HG03139 (cell line): Measurements from ENCODE around the gene BHLHE23.
"Not testable (repeated sequence)": the region's sequence is repeated elsewhere in the genome, so short reads cannot be mapped to it uniquely, and the experiment has no call there.

Source experiments
- ATAC-seq: cut with Tn5 transposase; IDR thresholded peaks from one replicate; pipeline ENCODE4 v1.9.1; 2021; ENCODE audit not compliant: unreplicated experiment

BHLHE23 gene

GRCh38 chr20:63043348-63044203, 36.8 kb upstream of the BHLHE23 start:
- no peak for ATAC-seq

DNA sequence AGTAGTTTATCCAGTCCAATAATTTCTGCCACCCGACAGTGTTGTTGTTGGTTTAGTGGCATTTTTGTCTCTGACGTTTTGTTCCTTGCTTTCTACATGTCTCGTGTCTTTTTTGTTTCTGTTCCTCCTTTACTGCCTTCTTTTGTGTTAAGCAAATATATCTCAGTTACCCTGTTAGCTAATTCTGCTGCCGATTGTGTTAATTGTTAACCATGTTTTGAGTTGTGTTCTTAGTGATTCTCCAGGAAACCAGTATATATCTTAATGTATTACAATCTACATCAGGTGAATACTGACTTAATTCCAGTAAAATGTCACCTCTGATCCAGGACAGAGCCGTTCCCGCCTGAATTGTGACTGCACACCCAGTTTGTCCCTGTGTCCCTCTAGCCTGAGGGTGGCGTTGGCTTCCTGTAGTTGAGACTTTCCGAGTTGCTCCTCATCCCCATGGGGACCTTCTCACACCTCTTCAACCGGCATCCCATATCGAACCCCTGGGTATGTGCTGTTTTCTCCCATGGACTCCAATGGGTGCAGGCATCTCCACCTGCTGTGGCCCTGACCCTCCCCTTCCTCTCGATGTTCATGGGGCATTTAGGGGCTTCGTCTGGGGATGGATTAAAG, 35.8 kb upstream of the BHLHE23 start:
- ATAC-seq = no peak

- no peak for ATAC-seq
Observed at GRCh38 chr20:63041776-63042175, 35.0 kb upstream of the BHLHE23 start.

GRCh38 chr20:63037669-63038268, 31.0 kb upstream of the BHLHE23 start:
- no peak for ATAC-seq

- no peak for ATAC-seq
Observed at GRCh38 chr20:63036291-63036690, 29.5 kb upstream of the BHLHE23 start.

DNA sequence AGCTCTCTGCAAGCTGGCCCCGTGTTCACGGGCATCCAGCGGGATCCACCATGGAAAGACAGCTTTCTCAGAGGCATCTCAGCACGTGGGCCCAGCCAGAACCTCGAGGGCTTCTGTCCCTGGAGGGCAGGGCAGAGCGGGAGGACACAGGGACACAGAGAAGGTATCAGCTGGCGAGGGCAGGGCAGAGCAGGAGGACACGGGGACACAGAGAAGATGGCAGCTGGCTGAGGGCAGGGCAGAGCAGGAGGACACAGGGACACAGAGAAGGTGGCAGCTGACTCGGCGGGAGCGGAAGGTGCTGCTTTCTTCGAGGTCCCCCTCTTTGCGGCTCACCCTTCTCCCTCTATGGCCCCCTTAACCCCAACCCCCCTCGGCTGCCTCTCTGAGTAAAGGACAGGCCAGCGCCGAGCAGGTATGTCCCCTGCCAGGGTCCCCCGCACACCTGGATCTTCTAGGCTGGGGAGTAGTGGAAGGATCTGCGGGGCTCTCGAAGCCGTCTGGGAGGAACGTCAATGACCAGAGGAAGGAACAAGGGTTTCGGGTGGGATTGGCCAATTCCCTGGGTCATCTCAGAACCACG, 28.9 kb upstream of the BHLHE23 start:
- no peak for ATAC-seq

GRCh38 chr20:63034710-63035602, 28.2 kb upstream of the BHLHE23 start:
- not testable (repeated sequence) for ATAC-seq

DNA sequence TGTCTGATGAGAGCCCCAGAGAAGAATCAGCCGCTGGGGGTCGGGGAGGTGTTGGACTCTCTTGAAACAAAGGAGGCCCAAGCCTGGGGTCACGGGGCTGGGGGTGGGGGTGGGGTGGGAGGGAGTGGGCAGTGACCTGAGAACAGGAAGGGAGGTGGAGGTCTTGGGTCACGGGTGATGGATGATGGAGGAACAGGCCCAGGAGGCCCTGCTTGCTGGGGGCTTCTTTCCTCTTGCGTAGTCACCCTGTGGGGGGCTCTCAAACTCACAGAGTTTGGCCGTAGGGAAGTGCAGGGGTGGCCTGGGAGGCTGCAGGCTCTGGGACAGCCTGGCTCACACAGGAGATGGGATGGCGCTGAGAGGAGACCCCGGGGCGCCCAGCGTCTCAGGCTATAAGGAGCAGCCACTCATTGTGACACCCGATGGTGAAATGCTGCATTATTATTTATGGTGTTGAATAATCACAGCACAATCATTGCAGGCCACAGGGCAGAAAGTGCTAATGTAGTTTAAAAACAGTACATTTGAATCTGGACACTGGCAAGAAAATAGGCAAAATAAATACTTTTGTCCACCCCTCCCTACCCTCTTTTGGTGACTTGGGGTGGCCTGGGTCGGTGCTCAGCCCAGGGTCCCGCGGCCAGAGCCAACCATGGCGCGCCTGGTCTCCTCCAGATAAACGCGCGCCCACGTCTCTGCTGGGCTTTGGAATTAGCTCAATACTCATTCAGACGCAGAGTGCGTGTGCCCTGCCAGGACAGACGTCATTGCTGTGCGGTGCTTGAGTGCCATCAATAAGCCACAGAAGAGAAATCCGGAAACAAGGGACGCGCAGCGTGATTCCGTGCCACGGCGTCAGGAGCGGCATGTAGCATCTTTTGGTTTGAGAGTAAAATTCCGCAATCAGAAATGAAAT, 27.3 kb upstream of the BHLHE23 start:
- no peak for ATAC-seq

- ATAC-seq = no peak
Observed at GRCh38 chr20:63032861-63033793, 26.4 kb upstream of the BHLHE23 start.

DNA sequence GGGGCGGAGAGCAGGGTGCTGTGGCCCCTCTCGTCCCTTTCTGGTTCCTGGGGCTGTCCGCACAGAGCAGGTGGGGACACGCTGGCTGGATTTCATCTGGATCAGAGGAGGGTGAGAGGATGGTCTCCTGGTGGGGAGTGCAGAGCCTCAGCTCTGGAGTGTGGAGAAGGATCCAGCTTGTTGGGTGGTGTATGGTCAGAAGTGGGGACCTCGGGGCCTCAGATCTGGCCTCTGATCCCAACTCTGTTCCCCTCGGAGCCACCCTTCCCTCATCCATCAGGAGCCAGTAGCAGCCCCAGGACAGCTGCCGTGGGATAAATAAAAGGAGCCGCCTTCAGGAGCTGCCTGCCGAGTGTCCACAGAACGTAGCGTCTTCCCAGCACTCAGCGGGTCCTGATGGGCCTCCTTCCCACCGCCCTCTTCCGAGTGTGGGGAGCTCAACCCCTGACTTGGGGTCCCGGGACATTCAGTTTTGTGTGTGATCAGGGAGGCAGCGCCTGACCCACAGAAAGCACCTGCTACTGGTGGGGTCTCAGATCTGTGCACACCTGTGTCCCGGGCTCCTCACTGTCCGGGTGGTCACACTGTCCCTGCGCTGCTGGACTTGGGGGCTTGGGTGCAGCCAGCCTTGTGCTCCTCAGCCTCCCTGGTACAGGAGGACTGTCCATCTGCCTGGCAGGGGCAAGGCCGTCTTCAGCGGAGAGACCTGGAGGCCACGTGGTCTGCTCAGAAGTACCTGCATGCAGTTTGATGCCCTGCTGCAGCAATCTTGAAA, 25.4 kb upstream of the BHLHE23 start:
- ATAC-seq = no peak

DNA sequence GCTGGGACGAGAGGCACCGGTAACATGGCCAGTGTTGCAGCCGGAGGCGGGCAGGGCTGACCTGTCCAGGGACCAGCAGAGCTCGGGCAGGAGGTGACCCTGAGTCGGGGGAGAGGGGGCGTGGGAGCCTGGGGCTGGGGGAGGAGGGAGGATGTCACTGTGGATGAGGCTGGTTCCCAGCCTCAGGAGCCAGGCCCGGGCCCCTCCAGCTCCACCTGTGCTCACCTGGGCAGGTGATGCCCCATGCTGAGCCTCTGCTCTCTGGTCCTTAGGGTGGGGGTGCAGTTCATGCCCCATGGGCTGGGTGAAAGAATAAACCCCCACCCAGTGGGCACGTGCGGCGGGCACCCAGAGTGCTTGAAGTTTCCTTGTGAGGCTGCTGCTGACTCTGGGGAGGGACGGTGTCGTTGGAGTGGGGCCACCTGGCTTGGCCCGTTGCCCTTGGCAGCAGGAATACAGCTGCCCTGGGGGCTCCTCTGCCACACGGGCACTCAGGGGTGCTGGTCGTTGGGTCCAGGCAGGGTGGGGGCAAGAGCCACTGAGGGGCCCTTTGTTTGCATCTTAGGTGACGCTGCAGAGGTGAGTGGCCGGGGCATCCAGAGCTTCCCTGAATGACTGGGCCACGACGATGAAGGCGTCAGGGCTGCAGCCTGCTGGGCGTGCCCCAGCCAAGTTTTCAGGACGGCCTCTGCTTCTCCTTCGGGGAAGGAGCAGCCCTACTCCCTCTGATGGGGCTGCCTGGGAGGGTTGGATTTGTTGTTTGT, 24.7 kb upstream of the BHLHE23 start:
- ATAC-seq = no peak

DNA sequence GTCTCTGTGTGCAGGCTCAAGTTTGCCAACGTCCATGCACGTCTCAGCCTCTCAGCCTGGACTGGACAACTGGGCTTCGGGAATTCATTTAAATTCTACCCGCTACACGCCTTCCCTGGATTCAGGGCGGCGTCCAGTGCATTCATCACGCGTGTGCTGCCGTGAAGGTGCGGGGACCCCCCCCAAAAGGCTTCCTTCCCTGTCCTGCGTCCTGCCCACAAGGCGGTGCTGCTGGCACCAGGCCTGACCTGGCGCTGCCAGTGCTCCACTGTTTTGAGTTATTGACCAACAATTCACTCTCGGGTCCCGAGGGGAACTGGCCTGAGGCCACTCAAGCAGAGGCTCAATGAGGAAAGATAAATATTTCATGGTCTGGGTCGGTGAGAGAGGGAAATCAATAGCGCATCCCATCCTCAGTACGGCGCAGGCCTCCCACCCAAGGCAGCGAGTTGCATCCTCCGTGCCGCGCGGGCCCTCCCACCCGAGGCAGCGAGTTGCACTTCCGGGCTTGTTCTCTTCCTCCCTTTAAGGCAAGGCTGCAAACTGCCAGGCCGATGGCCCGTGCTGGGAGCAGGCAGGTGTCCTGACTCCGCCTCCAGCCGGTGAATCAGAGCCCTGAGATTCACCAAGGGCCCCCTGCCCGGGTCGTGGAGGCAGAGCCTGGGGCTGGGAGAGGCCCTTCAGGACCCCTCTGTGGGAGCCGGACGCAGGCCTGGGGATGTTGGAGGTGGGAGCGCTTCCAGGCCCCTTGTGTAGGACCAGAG, 22.8 kb upstream of the BHLHE23 start:
- no peak for ATAC-seq

- no peak for ATAC-seq
Observed at GRCh38 chr20:63028461-63028921, 21.7 kb upstream of the BHLHE23 start.

- no peak for ATAC-seq
Observed at GRCh38 chr20:63027922-63028389, 21.2 kb upstream of the BHLHE23 start.

DNA sequence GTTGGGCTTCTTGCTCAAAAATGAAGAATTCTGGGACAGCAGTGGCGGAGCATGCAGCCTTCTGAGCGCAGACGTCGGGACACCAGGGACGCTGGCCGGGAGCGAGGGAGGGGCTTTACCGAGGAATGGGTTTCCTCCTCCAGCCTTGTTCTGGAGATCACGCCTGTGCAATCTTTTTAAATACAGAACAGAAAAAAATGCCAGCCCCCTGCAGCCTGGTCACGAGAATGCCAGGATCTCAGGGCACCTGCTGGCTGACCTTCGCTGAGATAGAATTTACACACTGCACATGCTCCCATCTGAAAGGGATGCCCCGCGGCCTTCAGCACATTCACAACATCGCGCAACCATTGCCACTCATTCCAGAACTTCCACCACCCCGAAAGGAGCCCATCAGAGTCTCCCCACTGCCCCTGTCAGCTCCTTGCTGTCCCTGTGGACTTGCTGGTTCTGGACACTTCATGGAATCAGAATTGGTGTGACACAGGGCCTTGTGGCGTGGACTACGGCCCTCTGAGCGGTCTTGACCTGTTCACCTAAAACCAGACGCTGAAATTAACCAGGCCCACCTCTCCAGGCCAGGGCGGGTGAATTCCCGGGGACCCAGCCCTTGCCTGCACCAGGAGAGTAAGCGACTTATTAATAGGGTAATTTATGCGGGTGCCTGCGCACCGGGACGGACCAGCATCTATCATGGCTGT, 20.6 kb upstream of the BHLHE23 start:
- no peak for ATAC-seq
